Mucosa of descending colon (tissue), 3 donors: ENCODE data around the gene MSMB. TPM values are rescaled to one million over a fixed set of nuclear protein-coding genes. Genes with fewer than 3 reads are reported as not detected.

Source experiments
- ATAC-seq: fragments of 200-7000 bp; cut with Tn5 transposase; one replicate; pipeline ENCODE4 v1.9.1; 2020; ENCODE audit warnings: mild to moderate bottlenecking, moderate library complexity
- DNase-seq, 3 donors: peaks; one replicate each; pipeline ENCODE4 v3.0.0-alpha.2; 2020
- H3K36me3 ChIP-seq: fragments of 200-600 bp; one replicate; pipeline ENCODE4 v1.8.0; 2021; ENCODE audit warnings: low read depth, mild to moderate bottlenecking
- H3K4me1 ChIP-seq: fragments of 200-600 bp; one replicate; pipeline ENCODE4 v1.8.0; 2021; ENCODE audit warnings: low read depth, mild to moderate bottlenecking
- H3K4me3 ChIP-seq: fragments of 200-600 bp; one replicate; pipeline ENCODE4 v1.8.0; 2021; ENCODE audit warnings: mild to moderate bottlenecking
- H3K9me3 ChIP-seq: fragments of 200-600 bp; one replicate; pipeline ENCODE4 v1.8.0; 2021; ENCODE audit warnings: mild to moderate bottlenecking
- intact Hi-C, 2 donors: fragments of 100-400 bp; cut with DNase I in 1 of 2; cut with micrococcal nuclease in 1 of 2; formaldehyde crosslinking; loops; one replicate each; pipeline versions ENCODE4 v1.11.0 to v1.11.1; 2022; cut with DNase I, micrococcal nuclease
- total RNA-seq, 3 donors: library from RNA; stranded (reverse); fragmentation: NEBNext Ultra II Directional in 2 of 3; extraction: Animal tissue kit (Norgen Biotek cat#: 25700) in 2 of 3; gene quantifications; one replicate each; pipeline versions ENCODE4 v1.2.1 to v1.2.4, GENCODE V29; 2021 to 2023
- TF ChIP-seq, protein P1 (sequence below): fragments of 200-600 bp; IDR thresholded peaks from one replicate; pipeline ENCODE4 v1.8.0; 2022; ENCODE audit warnings: antibody characterized with exemption, mild to moderate bottlenecking
- donor health status: DM: no; HTN: no; CAD: no; lungs with moderate emphysema.
- donor health status: DM: no; HTN: no; CAD: no.
- donor health status: DM: no; HTN: yes; CAD: no.

Gene MSMB
- total RNA-seq, 3 donors from 2014 or later: not detected

GRCh38 chr10:46080886-46081285, 34.8 kb upstream of the MSMB start:
- no peak overlapping the region for H3K4me3 ChIP-seq
- no peaks in the 10 kb centered on the region for H3K36me3 ChIP-seq
- TF ChIP-seq, protein P1, sequence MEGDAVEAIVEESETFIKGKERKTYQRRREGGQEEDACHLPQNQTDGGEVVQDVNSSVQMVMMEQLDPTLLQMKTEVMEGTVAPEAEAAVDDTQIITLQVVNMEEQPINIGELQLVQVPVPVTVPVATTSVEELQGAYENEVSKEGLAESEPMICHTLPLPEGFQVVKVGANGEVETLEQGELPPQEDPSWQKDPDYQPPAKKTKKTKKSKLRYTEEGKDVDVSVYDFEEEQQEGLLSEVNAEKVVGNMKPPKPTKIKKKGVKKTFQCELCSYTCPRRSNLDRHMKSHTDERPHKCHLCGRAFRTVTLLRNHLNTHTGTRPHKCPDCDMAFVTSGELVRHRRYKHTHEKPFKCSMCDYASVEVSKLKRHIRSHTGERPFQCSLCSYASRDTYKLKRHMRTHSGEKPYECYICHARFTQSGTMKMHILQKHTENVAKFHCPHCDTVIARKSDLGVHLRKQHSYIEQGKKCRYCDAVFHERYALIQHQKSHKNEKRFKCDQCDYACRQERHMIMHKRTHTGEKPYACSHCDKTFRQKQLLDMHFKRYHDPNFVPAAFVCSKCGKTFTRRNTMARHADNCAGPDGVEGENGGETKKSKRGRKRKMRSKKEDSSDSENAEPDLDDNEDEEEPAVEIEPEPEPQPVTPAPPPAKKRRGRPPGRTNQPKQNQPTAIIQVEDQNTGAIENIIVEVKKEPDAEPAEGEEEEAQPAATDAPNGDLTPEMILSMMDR: no peak
- no peak for ATAC-seq
- H3K9me3 ChIP-seq: no peaks in the 10 kb centered on the region
- DNase-seq: no peak
- no peaks in the 10 kb centered on the region for H3K4me1 ChIP-seq
- intact Hi-C loops: no loop called here

DNA sequence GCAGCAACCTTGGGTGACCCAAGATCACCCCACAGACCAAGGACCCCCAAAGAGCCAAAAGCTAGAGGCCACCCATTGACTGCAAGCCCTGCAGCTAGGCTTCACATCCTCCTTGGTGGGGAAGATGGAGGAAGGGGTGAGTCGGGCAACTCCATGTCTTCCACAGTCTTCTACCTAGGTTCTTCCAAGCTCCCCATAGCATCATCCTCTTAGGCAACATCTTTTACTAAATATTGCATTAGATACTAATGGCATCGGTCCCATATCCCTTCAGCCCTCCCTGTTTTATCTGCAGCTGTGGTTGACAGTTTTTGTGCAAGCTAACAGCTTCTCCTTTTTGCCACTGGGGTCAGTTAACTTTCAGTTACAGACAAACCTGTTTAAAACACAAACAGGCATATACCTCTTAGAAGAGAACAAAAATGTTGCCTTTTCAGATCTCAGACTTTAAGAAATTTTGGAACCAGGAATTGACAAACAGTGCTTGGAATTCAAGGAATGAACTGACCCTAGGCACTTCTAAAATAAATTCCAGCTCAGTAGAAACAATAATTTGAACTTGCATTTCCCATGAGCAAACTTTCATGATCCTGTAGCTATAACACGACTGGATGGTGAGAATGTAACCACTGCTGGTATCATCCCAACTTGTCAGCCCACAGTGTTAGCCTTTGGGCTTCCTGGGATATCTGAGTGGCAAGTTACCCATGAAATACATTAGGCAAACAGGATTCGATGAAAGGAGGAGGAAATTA, 33.9 kb upstream of the MSMB start:
- Histone ChIP-seq H3K4me1 (no peaks in the 10 kb centered on the region), H3K9me3 (no peaks in the 10 kb centered on the region), H3K4me3 (no peak overlapping the region), H3K36me3 (no peaks in the 10 kb centered on the region)
- TF ChIP-seq, protein P1: no peak
- intact Hi-C loops: no loop called here
- ATAC-seq (no peak), DNase-seq (no peak)

DNA sequence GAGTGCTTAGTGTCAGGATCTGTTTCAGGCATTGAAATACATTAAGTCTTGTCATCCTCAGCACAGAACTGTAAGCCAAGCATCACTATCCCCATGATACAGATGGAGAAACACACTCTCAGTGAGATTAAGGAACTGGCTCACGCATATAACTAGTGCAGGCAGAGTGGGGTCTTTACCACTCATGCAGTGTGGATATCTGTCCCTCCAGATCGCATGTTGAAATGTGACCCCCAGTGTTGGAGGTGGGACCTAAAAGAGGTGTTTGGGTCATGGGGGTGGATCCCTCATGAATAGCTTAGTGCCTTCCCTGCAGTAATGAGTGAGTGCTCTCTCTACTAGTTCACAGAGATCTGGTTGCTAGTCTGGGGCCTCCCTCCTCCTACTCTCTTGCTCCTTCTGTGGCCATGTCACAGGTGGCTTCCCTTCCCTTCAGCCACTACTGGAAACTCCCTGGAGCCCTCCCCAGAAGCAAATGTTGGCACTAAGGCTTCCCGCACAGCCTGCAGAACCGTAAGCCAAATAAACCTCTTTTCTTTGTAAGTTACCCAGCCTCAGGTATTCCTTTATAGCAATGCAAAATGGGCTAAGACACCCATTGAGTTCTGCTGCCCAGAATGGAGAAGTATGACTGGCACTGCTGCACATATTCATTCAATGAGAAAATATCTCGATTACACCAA, 31.8 kb upstream of the MSMB start:
- intact Hi-C loops: no loop called here
- ATAC-seq: no peak
- DNase-seq: no peak
- TF ChIP-seq, protein P1: no peak
- Histone ChIP-seq H3K4me3 (no peak overlapping the region), H3K4me1 (no peaks in the 10 kb centered on the region), H3K9me3 (no peaks in the 10 kb centered on the region), H3K36me3 (no peaks in the 10 kb centered on the region)

DNA sequence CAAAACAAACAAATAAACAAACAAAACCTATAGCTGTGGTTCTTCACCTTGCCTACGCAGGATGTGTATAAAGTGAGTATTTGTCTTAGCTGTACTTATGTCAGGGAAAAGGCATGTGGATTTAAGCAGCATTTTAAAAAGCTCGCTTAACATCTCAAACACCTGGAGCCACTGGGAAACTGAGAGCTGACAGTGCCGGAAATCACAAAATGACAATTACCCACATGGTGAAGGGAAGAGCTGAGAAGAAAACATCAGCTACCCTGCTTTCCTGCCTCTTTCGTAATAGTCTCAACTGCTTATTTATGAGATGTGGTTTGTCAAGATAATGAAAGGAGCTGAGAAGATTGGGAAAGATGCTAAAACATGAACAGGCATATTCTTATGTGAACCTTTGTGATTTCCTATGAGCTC, 31.1 kb upstream of the MSMB start:
- Histone ChIP-seq H3K9me3 (no peaks in the 10 kb centered on the region), H3K36me3 (no peaks in the 10 kb centered on the region), H3K4me1 (no peaks in the 10 kb centered on the region), H3K4me3 (no peak overlapping the region)
- DNase-seq: no peak
- TF ChIP-seq, protein P1: no peak
- intact Hi-C loops: no loop called here
- ATAC-seq: no peak

DNA sequence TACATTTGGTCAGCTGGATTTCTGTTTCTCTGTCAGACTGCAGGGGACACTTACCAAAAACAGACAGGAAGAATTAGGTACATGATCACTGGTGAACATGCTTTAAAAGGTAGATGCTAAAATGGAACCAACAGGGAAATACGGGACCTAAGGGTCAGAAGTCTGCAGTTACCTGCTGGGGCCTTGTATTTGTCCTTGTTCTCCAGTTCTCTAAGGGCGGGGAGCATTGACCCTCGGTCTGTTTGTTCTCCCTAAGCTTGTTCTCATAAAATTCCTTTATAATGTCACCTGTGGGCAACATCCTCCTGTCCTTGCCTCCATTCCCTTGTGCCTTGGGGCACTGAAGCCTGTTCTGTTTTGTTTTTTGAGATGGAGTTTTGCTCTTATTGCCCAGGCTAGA, 29.8 kb upstream of the MSMB start:
- no peak for DNase-seq
- intact Hi-C loops: no loop called here
- peak; percentile 42 for ATAC-seq
- H3K4me3 ChIP-seq: no peak overlapping the region
- TF ChIP-seq, protein P1: no peak
- no peaks in the 10 kb centered on the region for H3K4me1 ChIP-seq
- H3K36me3 ChIP-seq: no peaks in the 10 kb centered on the region
- H3K9me3 ChIP-seq: no peaks in the 10 kb centered on the region
